A172 (cell line): ENCODE data around the gene SGPL1. TPM values are rescaled to one million over a fixed set of nuclear protein-coding genes. Genes with fewer than 3 reads are reported as not detected.

Source experiments
- DNase-seq: peaks from one replicate; pipeline ENCODE4 v3.0.0-alpha.2; 2015; ENCODE audit warnings: low spot score
- total RNA-seq: library from RNA; depleted of rRNA; stranded (reverse); fragments of >200 nt; shearing (Covaris generic); gene quantifications from 2 replicates; pipeline ENCODE4 v1.2.3, GENCODE V29; 2014; rRNA removed

Gene SGPL1
- total RNA-seq, 1 experiment from 2014 or later, result 25.5 TPM

GRCh38 chr10:70921285-70921684 lies 105.5 kb downstream of the SGPL1 start:
- DNase-seq, result no peak

DNA sequence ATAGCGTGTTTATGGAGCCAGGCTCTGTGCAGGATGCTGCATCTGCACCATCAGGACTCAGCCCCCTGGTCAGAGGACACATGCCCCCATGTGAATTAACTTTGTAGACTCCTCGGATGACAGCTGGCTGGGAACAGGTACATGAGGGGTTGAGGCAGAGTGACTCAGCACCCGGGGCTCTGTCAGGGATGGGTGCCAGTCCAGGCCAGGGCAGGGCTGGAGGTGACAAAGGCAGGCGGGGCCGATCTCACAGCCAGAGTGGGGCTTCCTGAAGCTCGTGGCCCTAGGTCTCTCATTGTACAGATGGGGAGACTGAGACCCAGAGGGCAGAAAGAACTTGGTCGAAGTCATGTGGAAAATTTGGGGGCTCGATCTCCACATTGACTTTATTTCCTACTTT lies 107.9 kb downstream of the SGPL1 start:
- no peak for DNase-seq

DNA sequence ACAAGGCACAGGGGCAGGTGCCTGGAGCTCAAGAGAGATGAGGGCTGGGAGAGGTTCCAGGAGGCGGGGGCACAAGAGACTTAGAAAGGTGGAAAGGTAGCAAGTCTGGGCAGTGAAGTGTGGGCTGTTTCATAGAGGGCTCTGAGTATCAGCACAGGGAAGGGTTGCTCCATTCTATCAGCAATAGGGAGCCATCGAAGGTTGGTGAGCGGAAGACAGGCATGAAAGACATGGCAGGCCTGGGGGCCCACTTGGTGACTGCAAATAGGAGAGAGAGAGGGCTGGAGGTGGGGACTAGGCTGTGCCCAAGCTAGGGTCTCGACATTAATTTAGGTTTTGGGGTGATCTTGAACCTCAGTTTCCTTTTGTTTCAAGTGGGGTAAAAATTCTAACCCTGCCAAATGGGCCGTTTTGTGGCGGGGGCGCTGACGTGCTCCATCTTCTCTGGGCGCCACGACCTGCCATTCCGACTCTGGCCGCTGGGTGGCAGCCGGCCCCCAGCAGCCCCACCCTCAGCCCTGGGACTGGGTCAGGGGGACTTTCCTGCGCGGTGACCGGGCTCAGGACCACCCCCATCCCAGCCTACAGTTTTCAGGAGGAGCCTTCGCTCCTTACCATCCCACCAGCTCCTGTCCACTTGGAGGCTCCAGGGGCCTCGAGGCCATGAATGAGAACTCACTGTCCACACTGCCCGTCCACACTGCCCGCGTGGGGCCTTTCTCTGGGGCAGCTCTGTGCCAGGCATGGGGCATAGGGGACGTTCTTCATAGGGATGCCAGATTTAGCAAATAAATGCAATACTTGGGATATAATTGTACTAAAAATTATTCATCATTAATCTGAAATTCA lies 109.9 kb downstream of the SGPL1 start:
- no peak for DNase-seq

DNA sequence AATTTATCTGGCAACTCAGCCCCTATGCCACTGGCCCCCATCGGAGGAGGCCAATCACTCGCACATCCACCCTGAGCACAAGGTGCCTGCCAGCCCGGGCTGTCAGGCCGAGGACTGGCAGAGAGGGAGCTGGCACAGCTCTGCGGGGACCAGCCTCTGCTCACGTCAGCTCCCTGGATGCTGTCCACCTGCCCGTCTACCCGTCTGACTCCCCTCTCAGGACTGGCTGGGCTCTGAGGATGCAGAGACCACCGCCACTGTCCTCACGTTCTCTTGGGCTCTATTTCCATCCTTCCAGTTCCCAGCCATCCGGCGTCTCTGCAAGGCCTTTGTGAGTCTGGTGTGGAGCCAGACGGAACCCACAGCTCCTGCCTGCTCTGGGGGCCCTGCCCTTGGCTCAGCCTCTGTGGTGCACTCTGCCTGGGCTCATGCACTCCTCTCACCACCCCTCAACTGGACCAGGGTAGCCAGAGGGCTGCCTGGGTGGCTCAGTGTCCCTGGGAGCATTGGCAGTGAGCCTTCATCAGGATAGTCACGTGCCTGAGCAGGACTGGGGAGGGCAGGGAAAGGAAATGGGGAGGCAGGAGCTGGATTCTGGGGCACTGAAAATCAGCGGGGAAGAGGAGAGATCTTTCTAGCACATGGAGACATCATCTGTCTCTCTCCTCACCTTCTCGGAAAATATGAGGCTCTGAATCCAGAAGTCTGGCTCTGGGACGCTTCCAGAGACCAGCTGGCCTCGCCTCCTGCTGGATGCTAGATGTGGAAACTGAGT lies 110.7 kb downstream of the SGPL1 start:
- no peak for DNase-seq

DNA sequence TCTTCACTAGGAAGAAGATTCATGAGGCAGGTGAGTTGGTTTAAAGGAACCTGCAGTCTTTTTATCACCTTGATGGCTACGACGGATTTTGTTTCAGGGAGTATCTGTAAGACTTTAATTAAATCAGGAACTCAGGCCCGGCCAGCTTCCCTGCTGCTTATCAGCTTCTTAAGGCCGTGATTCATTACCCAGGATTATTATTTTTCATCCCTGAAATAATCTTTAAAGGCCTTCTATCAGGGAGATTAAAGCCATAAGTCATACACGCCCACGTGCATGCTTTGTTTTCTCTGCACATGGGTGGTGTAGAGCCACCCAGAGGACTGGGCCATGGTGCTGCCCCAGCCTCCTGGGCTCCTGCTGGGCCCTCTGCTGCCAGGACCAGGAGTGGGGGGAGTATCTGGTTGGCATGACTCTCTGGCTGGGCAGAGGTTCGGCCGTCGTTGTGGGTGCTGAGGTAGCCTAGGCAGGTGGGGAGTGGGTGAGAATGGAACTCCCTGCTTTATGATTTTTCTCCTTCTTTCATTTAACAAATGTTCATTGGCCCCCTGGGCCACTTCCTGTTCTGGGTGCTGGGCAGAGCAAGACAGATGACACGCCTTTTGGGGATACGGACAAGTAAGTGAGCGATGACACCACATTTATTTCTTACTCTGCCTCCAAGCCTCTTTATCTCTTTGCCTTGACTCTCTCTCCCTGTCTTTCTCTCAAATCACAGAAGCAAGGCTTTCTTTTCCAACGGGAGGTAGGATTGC lies 111.6 kb downstream of the SGPL1 start:
- DNase-seq, result peak; percentile 40

DNA sequence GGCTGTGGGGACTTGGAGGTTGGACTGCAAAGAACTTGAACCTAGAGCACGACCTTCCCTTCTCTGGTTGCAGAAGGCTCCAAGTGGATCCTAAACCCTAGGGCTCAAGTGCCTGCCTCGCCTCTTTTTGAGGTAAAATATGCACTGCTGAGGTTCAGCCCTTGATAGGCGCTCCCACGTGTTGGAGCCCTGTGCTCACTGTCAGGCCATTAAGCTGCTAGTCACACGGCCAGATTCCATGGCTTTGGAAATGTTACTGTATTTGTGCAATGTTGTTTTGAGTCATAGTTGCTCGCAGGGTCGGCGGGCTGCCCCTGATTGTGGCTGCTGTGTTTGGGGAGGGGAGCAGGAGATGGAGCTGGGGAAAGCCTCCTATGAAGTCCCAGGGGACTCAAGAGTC lies 112.4 kb downstream of the SGPL1 start:
- DNase-seq, result no peak

- no peak for DNase-seq
Measured at GRCh38 chr10:70930263-70931000, 114.7 kb downstream of the SGPL1 start.

Other genes starting within 250 kb of the SGPL1 start
- gene PRF1, start 213.2 kb upstream of the SGPL1 start, total RNA-seq, result not detected in 2 replicates
- 0.31 TPM in 1 of 2 replicates, not detected in the other for gene ADAMTS14, start 143.4 kb upstream of the SGPL1 start, total RNA-seq
- not detected in 2 replicates for gene TBATA, start 30.6 kb upstream of the SGPL1 start, total RNA-seq
- 86.4 and 95.6 TPM in 2 replicates for gene PCBD1, start 72.6 kb downstream of the SGPL1 start, total RNA-seq